ENCODE measurements around the gene REM1.
"Not testable (repeated sequence)": the region's sequence is repeated elsewhere in the genome, so short reads cannot be mapped to it uniquely, and the experiment has no call there.

Gene REM1

GRCh38 chr20:31474758-31475427 lies at the start of gene REM1, which contains the start of gene DEFB124:
TSS of gene REM1 (plus strand) at chr20:31475288. CDS start at chr20:31476446, 1,158 bp downstream.
TSS of gene DEFB124 (minus strand) at chr20:31475127. CDS start at chr20:31473013, 2,114 bp downstream.
- no peak for DNase-seq

- DNase-seq: no peak
These were observed 49.3 kb upstream of the REM1 start for GRCh38 chr20:31425797-31426196.

- not testable (repeated sequence) for DNase-seq
These were observed 48.1 kb upstream of the REM1 start for GRCh38 chr20:31426891-31427551.

- not testable (repeated sequence) for DNase-seq
These were observed 47.5 kb upstream of the REM1 start for GRCh38 chr20:31427576-31427975.

GRCh38 chr20:31430568-31431115 lies 44.4 kb upstream of the REM1 start:
- no peak for DNase-seq

- no peak for DNase-seq
These were observed 35.0 kb upstream of the REM1 start, which contains the start of gene DEFB123 for GRCh38 chr20:31440012-31440659. TSS of gene DEFB123 (plus strand) at chr20:31440632. CDS start at chr20:31440699, 67 bp downstream.

- DNase-seq: no peak
These were observed 28.8 kb upstream of the REM1 start for GRCh38 chr20:31446084-31446819.

GRCh38 chr20:31449511-31450414 lies 25.3 kb upstream of the REM1 start:
- DNase-seq: no peak

GRCh38 chr20:31452575-31452974 lies 22.5 kb upstream of the REM1 start:
- DNase-seq: no peak

GRCh38 chr20:31454361-31454760 lies 20.7 kb upstream of the REM1 start:
- no peak for DNase-seq

GRCh38 chr20:31470946-31471345 lies 4.1 kb upstream of the REM1 start:
- not testable (repeated sequence) for DNase-seq

GRCh38 chr20:31472395-31473330 lies 2.4 kb upstream of the REM1 start:
- no peak for DNase-seq

GRCh38 chr20:31473331-31474096 lies 1.6 kb upstream of the REM1 start:
- DNase-seq: no peak

- DNase-seq: no peak
These were observed 1.0 kb upstream of the REM1 start for GRCh38 chr20:31474097-31474436.

GRCh38 chr20:31475472-31476293 lies 595 bp downstream of the REM1 start:
- DNase-seq: no peak

GRCh38 chr20:31476294-31476585 lies 1.2 kb downstream of the REM1 start:
- DNase-seq: no peak

GRCh38 chr20:31476643-31477215 lies 1.6 kb downstream of the REM1 start:
- peak; percentile 51 for DNase-seq

- DNase-seq: no peak
These were observed 8.9 kb downstream of the REM1 start for GRCh38 chr20:31484001-31484400.

Data from DMS 273 treated with DMSO at 0.1 percent for 48 hours (cell line).